K562 (cell line): ENCODE data around the gene RANBP6.

Experiments
- CREBBP ChIP-seq: IDR thresholded peaks from one replicate; pipeline ENCODE4 v1.6.1; 2012; ENCODE audit warnings: low read depth, mild to moderate bottlenecking, control low read depth, inconsistent platforms, low read length
- CTCF ChIP-seq, 3 experiments: IDR thresholded peaks in 2 of 3; conservative IDR thresholded peaks in 1 of 3; 2 replicates each; pipeline ENCODE4 v1.5.1; 2011 to 2012; ENCODE audit warnings: low read length in 3 of 3, mild to moderate bottlenecking in 3 of 3, control low read depth in 2 of 3, improper control_type of control experiment in 1 of 3, inconsistent platforms in 1 of 3, low read depth in 1 of 3, mixed read lengths in 1 of 3, moderate library complexity in 1 of 3; ENCODE audit not compliant: insufficient read depth in 2 of 3
- EP300 ChIP-seq: IDR thresholded peaks from 2 replicates; pipeline ENCODE4 v1.6.1; 2012; ENCODE audit warnings: low read length, improper control_type of control experiment
- KLF10 ChIP-seq: fragments of 250-450 bp; sonication (Bioruptor Pico); IDR thresholded peaks from 2 replicates; pipeline ENCODE4 v1.6.1; 2021; ENCODE audit warnings: matching md5 sums
- NFYB ChIP-seq: IDR thresholded peaks from 2 replicates; pipeline ENCODE4 v1.6.1; 2011; ENCODE audit warnings: mild to moderate bottlenecking, moderate library complexity; ENCODE audit not compliant: insufficient read length; ENCODE audit errors: extremely low read depth
- NR3C1 ChIP-seq: sonication (generic); formaldehyde crosslinking; IDR thresholded peaks from 2 replicates; pipeline ENCODE4 v1.8.1; 2022; ENCODE audit warnings: missing genetic modification reagents
- SMAD4 ChIP-seq: fragments of 250-450 bp; sonication (Bioruptor Pico); conservative IDR thresholded peaks from 2 replicates; pipeline ENCODE4 v1.8.0; 2021; ENCODE audit warnings: inconsistent platforms, mild to moderate bottlenecking, moderate library complexity
- SMC3 ChIP-seq: conservative IDR thresholded peaks from 2 replicates; pipeline ENCODE4 v1.6.1; 2011; ENCODE audit warnings: low read depth, low read length, improper control_type of control experiment; ENCODE audit not compliant: insufficient read depth
- USF1 ChIP-seq: sonication (generic); formaldehyde crosslinking; IDR thresholded peaks from 2 replicates; pipeline ENCODE4 v1.9.0; 2022; ENCODE audit warnings: mild to moderate bottlenecking, missing genetic modification reagents
- USF2 ChIP-seq: sonication (generic); formaldehyde crosslinking; IDR thresholded peaks from 2 replicates; pipeline ENCODE4 v1.5.0; 2020; ENCODE audit warnings: missing genetic modification reagents
- XRCC5 ChIP-seq: fragments of 200-400 bp; formaldehyde crosslinking; IDR thresholded peaks from 2 replicates; pipeline ENCODE4 v1.6.1; 2017; ENCODE audit warnings: low read depth, mild to moderate bottlenecking, low read length
- ZFP30 ChIP-seq: fragments of 250-450 bp; sonication (Bioruptor Pico); IDR thresholded peaks from 2 replicates; pipeline ENCODE4 v1.8.0; 2022; ENCODE audit warnings: moderate library complexity, mild to moderate bottlenecking, inconsistent platforms, borderline replicate concordance
- ZNF668 ChIP-seq: fragments of 250-450 bp; sonication (Bioruptor Pico); IDR thresholded peaks from 2 replicates; pipeline ENCODE4 v1.8.0; 2022; ENCODE audit warnings: mild to moderate bottlenecking, inconsistent platforms

- no peak for TF ChIP-seq NR3C1 (CRISPR knock-in tag)
- TF ChIP-seq CTCF (IDR thresholded peaks at IDR 0.05 in 2 of 3, conservative IDR thresholded peaks at IDR 0.05 in 1 of 3; ENCODE audit: insufficient read depth in 2 of 3, low read depth in 1 of 3, low read length in 3 of 3): no peak
- no peak for TF ChIP-seq SMAD4 (CRISPR knock-in tag)
- TF ChIP-seq NFYB: no peak
- no peak for TF ChIP-seq SMC3
- no peak for TF ChIP-seq XRCC5
- TF ChIP-seq ZFP30: no peak
- TF ChIP-seq CREBBP: no peak
- no peak for TF ChIP-seq KLF10 (CRISPR knock-in tag)
- TF ChIP-seq EP300: no peak
- no peak for TF ChIP-seq USF1
- no peak for TF ChIP-seq ZNF668
- TF ChIP-seq USF2 (CRISPR knock-in tag): no peak
Observed at GRCh38 chr9:6008169-6008979, 7.0 kb downstream of the RANBP6 start.
